RPMI8226 (cell line): Measurements from ENCODE around the gene ZSCAN30.
"Not testable (repeated sequence)": the region's sequence is repeated elsewhere in the genome, so short reads cannot be mapped to it uniquely, and the experiment has no call there.

ENCODE experiments used
- DNase-seq: peaks from one replicate; pipeline ENCODE4 v3.0.0-alpha.2; 2015

Gene ZSCAN30

GRCh38 chr18:35227254-35227653 is 62.8 kb downstream of the ZSCAN30 start:
- no peak for DNase-seq

GRCh38 chr18:35223797-35224196 is 66.2 kb downstream of the ZSCAN30 start:
- no peak for DNase-seq

GRCh38 chr18:35220424-35220823 is 69.6 kb downstream of the ZSCAN30 start:
- no peak for DNase-seq

- not testable (repeated sequence) for DNase-seq
Observed at GRCh38 chr18:35219331-35219730, 70.7 kb downstream of the ZSCAN30 start.

- not testable (repeated sequence) for DNase-seq
Observed at GRCh38 chr18:35216611-35217010, 73.4 kb downstream of the ZSCAN30 start.

- DNase-seq = no peak
Observed at GRCh38 chr18:35215026-35215425, 75.0 kb downstream of the ZSCAN30 start.

GRCh38 chr18:35205746-35206458 is 84.1 kb downstream of the ZSCAN30 start:
- DNase-seq = not testable (repeated sequence)

GRCh38 chr18:35205199-35205712 is 84.8 kb downstream of the ZSCAN30 start:
- no peak for DNase-seq

- no peak for DNase-seq
Observed at GRCh38 chr18:35203067-35203466, 87.0 kb downstream of the ZSCAN30 start.

- DNase-seq = no peak
Observed at GRCh38 chr18:35201256-35201931, 88.6 kb downstream of the ZSCAN30 start.
